HG03460 (cell line): ENCODE results near the gene ERCC2.

Experiments used
- ATAC-seq: cut with Tn5 transposase; IDR thresholded peaks from one replicate; pipeline ENCODE4 v1.9.1; 2021; ENCODE audit not compliant: unreplicated experiment

Gene ERCC2

GRCh38 chr19:45402298-45403061, 32.1 kb upstream of the ERCC2 start:
- no peak for ATAC-seq

GRCh38 chr19:45401815-45402214, 31.4 kb upstream of the ERCC2 start:
- no peak for ATAC-seq

- ATAC-seq: no peak
These were observed 29.8 kb upstream of the ERCC2 start for GRCh38 chr19:45400192-45400591.

GRCh38 chr19:45395821-45396617, 25.6 kb upstream of the ERCC2 start:
- no peak for ATAC-seq

DNA sequence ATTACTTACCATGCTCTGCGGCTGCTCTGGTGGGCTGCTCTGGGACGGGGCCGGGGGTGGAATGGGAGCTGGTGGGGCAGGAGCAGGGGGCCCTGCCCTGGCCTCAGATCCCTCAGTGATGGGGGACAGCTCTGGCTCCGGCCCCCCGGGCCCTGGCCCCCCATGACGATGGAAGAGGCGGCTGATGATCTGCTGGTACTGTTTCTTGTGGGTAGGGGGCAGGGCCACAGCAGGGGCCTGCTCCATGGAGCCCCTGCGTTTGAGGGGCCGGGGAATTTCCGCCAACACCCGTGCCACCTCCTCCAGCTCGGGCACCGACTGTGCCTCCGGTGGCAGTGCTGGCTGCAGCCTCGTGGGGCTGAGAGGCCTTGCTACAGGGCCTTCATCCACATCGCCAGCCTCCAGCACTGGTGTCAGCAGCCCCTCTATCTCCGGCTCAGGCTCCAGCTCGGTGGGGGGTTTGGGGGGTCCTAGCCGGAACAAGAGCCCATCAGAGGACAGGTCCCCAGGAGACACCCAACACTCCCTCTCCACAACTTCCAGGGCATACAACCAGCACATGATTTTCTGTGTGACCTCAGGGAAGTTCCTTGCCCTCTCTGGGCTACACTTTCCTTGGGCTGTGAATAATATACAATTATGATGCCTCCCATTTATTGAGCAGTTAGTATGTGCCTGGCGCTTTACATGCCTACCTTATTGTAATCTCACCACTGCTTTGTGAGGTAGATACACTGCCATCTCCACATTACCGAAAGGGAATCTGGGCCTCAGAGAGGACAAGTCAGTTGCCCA, 21.7 kb upstream of the ERCC2 start:
- ATAC-seq: no peak

- ATAC-seq: no peak
These were observed 21.0 kb upstream of the ERCC2 start for GRCh38 chr19:45391346-45391745.

GRCh38 chr19:45385392-45386221, 15.2 kb upstream of the ERCC2 start:
- ATAC-seq: no peak

DNA sequence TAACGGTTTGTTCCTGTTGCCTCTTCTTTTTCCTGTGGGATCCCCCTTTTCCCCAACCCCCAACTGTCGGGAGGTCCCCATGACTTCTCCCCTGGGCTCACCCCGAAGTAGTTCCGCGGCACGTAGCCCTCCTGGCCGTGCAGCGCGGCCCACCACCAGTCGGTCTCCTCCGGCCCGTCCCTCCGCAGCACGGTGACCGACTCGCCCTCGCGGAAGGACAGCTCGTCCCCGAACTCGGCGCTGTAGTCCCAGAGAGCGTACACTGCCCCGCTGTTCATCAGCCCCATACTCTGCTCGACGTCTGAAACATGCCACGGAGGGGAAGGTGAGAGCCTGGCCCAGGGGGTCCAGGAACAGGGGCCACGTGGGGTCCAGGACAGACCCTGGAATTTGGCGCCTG, 12.1 kb upstream of the ERCC2 start:
- ATAC-seq: no peak

DNA sequence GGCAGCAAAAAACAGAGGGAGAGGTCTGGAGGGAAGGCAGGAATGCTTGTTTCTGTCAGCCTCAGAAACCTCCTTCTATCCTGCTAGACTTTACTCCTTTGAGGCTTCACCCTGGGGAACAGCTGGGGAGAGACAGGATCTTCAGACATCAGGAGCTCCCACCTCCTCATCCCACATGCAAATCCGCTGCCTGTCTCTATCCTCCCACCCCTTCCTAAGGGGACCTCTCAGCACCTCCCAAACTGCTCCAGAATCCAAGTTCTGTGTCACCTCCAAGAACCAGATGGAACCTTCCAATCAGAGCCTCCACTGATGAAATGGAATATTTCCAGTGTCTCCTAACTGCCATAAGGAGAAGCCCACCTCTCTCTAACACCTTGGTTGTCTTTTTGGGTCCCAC, 9.7 kb upstream of the ERCC2 start:
- ATAC-seq: no peak

DNA sequence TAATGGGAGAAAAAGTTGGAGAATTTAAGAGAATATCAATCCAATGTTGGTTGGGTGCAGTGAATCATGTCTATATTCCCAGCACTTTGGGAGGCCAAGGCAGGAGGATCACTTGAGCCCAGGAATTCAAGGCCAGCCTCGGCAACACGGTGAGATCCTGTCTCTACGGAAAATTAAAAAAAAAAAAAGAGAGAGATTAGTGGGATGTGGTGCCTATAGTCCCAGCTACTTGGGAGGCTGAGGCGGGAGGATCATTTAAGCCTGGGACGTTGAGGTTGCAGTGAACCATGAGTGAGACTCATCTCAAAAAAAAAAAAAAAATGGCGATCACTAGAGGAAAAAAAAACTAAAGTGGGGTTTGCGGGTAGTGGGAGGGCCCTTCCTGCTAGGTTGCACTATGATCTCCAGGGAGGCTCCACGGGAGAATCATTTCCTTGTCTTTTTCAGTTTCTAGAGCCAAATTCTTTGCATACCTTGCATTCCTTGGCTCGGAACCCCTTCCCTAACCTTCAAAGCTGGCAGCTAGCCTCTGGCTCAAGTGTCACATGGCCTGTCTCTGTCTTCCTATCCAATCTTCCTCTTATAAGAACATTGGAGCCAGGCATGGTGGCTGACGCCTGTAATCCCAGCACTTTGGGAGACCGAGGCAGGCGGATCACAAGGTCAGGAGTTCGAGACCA, 5.8 kb upstream of the ERCC2 start:
- ATAC-seq: no peak

DNA sequence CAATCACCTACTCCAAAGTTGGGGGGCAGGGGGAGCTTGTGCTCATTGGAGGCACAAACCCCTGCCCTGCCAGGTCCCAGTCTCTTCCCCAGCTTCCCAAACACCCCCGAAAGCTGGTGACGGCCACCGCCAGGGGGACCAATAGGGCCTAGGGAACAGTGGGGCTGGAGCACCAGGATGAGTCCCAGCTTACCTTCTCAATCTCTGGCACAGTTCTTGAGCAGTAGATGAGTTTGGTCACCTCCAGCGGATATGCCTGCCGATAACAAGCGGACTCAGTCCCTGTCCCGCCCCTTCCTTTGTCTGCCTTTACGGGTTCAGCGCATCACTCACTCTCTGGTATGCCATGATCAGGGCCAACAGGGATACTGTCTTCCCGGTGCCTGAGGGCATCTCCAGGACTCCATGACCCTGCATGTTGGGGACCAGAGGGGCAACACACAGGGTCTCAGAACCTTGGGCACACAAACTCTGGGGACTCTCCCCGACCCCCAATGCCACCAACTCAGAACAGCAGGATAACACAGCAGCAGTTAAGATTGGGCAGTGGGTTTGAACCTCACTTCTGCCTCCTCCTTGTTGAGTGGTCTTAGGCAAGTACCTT, 1.5 kb downstream of the ERCC2 start:
- ATAC-seq: no peak

- ATAC-seq: no peak
These were observed 2.2 kb downstream of the ERCC2 start for GRCh38 chr19:45368127-45368526.

DNA sequence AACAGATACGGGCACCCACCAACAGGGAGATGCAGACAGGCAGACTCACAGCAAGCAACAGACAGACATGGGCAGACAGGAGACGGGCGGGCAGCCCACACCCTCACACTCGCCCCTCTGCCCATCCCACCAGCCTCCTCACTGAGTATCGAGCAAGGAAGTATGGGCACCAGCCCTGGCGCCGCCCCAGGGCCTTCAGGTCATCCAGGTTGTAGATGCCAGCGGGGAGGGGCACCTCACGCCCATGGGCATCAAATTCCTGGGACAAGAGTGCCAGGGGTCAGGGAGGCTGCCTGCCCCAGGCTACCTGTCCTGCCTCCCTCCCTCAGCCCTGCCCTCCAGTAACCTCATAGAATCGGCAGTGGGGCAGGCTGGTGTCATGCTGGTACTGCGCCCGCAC, 5.7 kb downstream of the ERCC2 start:
- ATAC-seq: no peak

DNA sequence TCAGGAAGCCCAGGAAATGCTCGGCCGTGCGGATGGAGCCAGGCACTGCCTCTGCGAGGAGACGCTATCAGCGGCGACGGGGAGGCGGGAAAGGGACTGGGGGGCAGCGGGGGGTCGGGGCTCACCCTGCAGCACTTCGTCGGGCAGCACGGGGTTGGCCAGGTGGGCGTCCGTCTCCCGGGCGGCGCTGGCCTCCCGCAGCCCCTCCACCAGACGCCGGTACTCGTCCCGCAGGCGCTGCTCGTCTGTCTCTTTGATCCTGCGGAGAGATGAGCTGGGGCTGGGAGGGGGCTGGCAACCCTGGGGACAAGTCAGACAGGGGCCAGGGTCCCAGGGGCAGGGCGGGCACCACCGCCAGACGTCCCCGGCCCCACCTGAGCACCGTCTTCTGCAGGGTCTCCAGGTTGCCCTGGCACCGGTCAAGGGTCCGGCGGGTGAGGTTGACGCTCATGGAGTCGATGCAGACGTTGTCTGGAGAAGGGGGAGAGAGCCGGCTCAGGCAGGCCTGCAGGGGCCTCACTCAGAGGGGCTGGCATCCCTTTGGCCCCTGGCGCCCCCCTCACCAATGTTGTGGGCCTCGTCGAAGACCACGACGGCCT, 6.4 kb downstream of the ERCC2 start:
- no peak for ATAC-seq

GRCh38 chr19:45362291-45362690, 8.1 kb downstream of the ERCC2 start:
- no peak for ATAC-seq

- ATAC-seq: no peak
These were observed 8.8 kb downstream of the ERCC2 start for GRCh38 chr19:45361608-45362007.

- no peak for ATAC-seq
These were observed 12.1 kb downstream of the ERCC2 start for GRCh38 chr19:45358213-45358792.

DNA sequence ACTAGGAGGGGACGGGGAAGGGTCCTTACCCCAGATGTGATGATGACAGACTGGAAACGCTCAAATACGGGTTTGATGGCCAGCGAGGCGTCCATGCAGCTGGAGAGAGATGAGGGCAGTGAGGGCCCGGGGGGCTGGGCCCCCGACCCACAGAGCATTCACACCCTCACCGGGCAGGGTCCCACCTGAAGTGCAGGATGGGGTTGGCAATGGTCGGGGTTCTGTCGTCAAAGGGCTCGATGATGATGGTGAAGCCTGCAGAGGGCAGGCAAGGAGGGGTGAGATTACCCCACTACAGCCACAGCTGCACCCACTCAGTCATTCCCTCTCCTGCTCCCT, 13.0 kb downstream of the ERCC2 start:
- no peak for ATAC-seq

DNA sequence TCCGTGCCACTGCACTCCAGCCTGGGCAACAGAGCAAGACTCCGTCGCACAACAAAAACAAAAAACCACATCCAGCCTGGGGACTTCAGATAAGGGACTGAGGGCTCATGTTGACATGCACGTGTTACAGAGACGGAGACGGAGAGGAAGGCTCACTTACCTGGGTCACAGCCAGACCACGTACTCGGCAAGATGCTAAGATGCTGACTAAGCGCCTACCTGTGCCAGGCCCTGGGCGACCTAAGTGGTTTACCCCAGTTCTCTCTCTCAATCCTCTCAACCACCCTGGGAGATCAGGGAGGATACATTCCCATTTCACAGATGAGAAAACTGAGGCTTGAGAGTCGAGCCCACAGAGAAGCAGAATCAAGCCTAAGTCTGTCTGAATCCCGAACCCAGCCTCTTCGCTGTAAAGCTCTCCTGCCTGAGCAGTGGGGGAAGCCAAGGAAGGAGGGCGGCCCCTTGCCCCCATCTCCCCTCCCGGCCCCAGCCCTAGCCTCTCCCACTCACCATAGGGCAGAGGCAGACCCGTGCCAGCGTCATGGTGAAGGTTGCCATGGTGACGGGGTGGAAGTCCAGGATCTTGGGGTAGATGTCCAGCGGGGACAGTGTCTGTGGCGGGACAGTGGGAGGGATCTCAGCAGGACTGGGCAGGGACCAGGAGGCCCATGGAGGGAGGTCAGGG, 13.5 kb downstream of the ERCC2 start:
- no peak for ATAC-seq
